Activated T-cell treated with anti-CD3 and anti-CD28 coated beads for 4 hours (primary cell): Measurements from ENCODE around the gene GTF3C5.
"Not testable (repeated sequence)": the region's sequence is repeated elsewhere in the genome, so short reads cannot be mapped to it uniquely, and the experiment has no call there.

ENCODE experiments used
- DNase-seq: peaks from one replicate; pipeline ENCODE4 v3.0.0-alpha.2; 2020

GTF3C5 gene, protein sequence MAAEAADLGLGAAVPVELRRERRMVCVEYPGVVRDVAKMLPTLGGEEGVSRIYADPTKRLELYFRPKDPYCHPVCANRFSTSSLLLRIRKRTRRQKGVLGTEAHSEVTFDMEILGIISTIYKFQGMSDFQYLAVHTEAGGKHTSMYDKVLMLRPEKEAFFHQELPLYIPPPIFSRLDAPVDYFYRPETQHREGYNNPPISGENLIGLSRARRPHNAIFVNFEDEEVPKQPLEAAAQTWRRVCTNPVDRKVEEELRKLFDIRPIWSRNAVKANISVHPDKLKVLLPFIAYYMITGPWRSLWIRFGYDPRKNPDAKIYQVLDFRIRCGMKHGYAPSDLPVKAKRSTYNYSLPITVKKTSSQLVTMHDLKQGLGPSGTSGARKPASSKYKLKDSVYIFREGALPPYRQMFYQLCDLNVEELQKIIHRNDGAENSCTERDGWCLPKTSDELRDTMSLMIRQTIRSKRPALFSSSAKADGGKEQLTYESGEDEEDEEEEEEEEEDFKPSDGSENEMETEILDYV

DNA sequence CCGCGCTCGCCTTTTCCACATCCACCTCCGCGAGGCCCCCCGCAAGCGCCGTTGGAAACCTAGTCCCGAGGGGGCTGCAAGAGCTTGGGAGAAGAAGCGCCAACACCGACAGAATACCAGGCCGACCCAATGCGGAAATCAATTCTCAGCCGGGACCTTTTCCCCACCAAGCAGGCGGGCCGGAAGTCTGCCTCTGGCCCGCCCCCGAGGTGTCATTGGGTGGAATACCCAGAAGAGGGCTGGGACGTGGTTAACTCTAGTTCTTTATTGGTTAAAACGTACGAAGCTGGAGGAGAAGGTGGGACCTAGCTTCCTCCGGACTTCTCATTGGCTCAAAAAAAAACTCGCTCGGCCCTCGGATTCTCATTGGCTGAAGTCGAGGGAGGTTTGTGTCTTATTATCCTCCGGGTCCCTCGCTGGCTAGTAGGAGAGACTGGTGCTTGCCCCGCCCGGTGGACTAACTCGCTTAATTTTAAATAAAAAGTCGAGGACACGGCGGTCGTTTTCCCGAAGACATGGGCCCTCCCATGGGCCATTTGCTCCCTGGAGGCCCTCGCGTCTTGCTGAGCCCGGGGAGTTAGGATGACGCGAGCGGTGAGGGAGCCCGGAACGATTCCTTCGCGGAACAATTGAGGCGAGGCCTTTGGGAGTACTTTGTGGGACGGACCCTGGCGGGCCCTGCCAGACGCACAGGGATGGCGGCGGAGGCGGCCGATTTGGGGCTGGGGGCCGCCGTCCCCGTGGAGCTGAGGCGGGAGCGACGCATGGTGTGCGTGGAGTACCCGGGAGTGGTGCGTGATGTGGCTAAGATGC lies at the start of gene GTF3C5:
GTF3C5 (plus strand) TSS at position 681 of the 813 bp plus-strand sequence; CDS start at position 696, 15 bp downstream.
- peak; percentile 88 for DNase-seq

DNA sequence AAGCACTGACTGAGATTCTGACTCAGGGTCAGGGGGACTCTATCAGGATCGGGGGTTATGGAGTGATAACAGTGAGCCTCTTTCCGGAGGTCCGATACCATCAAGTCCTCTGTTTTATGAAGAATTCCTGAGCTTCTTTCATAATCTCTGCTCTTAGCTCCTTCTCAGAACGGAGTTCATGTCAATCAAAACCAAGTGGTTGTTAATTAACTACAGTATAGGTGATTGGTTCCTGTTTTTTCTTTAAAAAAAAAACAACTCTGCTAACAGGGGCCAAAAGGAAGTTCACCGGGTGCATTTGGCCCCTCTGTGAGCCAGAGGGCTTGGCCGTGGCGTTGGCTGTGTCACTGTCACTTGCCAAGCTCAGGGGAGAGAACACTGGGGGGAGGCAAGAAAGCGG lies 48.3 kb upstream of the GTF3C5 start:
- no peak for DNase-seq

DNA sequence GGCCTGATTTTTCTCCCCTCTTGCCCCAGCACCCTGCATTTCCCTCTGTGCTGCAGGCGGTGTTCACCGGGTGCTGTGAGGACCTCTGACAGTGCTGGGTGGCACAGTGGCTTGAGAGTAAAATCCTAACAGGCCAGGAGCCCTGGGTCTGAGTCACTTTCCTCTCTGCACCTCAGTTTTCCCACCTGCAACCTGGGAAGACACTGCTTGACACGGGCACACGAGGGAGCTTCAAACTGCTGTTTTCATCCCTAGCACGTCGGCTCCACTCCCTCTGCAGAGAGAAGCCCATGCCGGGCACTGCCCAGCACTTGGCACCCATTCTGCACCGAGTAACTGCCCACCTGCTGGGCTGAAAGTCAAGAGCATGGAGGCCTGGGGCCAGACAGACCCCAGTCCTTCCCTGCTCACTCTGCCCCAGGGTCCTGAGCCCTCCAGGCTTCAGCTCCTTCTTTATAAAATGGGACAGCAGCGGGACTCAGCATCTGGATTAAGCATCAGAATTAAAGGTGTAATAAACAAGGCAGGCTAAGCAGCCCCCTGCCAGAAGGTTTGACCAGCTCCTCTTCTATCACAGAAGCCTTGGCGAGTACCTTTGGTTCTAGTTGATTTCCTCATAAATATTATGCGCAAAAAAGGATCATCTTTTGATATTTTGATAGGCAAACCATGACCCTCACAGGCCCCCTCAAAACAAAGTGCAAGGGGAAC lies 47.2 kb upstream of the GTF3C5 start:
- no peak for DNase-seq

DNA sequence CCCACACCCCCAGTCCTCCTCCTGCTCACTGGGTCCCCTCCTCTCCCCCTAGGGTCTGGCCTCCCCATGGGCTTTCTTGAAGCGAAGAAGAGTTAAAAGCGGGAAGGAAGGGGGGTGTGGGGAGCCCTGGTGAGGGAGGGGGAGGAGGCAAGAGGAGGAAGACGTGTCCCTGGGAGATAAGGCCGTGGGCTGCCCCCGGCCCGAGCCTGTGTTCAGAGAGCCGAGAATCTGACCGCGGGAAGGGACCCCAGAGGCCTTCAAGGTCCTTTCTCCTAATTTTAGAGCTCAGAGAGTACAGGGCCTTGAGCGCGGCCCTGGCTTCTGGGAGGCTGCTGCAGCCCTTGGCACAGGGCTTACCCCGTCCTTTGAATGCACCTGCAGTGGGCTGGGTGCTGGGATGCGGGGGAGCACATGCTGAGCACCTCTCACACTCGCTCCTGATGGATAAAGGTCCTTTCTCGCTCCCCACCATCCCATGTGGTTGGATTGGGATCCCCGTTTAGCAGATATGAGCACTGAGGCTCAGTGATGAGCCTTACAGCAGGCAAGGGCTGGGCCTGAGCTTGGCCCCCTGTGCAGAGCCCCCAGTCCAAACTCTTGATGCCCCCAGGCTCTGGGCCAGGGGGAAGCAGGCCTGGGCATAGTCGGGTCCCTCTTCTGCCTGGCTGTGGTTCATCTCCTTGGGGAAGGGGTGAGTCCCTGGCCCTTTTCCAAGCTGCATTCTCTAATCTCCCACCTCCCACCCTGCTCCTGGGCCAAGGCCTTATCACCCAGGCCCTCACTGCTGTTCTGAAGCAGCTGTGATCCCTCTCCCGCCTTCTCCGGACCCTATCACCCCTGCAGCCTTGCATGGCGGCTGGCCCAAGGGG lies 46.4 kb upstream of the GTF3C5 start:
- DNase-seq = no peak

DNA sequence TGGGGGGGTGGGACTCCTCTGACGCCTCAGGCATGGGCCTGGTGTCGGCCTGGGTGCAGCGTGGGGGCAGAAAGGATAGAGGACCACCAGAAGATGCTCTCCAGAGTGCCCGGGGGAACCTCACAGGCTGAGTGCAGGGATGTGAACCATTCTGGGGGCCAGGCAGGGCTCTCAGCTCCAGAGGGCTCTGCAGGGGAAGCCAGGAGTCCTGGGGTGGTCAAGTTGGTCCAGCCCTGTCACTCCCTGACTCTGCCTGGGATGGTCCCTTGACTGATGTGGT lies 45.8 kb upstream of the GTF3C5 start:
- DNase-seq = no peak

DNA sequence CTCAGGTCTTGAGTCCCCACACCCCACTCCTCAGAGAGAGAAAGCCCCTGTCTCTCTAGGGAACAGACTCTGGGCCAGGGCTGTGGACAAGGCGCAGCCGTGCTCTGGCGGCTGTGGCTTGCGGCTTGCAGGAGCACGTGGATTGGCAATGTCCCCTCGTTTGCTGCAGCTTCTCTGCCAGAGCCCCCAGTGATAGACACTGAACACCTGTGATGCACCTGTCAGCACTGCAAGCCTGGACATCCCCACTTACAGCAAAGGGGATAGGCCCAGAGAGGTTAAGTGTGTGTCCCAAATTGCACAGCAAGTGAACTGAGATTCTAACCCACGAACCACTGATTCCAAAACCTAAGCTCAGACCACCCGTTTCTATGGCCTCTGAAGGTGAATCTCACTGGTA lies 45.3 kb upstream of the GTF3C5 start:
- DNase-seq = no peak

DNA sequence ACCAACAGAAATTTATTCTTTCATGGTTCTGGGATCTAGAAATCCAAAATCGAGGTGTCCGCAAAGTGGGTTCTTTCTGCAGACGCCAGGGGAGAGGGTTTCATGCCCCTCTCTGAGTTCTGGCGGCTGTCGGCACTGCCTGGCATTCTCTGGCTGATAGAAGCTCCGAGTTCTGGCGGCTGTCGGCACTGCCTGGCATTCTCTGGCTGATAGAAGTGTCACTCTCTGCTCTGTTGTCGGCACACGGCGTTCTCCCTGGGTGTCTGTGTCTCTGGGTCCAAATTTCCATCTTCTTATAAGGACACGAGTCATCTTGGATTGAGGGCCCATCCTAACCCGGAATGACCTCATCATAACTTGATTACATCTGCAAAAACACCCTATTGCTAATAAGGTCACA lies 44.7 kb upstream of the GTF3C5 start:
- DNase-seq = no peak

DNA sequence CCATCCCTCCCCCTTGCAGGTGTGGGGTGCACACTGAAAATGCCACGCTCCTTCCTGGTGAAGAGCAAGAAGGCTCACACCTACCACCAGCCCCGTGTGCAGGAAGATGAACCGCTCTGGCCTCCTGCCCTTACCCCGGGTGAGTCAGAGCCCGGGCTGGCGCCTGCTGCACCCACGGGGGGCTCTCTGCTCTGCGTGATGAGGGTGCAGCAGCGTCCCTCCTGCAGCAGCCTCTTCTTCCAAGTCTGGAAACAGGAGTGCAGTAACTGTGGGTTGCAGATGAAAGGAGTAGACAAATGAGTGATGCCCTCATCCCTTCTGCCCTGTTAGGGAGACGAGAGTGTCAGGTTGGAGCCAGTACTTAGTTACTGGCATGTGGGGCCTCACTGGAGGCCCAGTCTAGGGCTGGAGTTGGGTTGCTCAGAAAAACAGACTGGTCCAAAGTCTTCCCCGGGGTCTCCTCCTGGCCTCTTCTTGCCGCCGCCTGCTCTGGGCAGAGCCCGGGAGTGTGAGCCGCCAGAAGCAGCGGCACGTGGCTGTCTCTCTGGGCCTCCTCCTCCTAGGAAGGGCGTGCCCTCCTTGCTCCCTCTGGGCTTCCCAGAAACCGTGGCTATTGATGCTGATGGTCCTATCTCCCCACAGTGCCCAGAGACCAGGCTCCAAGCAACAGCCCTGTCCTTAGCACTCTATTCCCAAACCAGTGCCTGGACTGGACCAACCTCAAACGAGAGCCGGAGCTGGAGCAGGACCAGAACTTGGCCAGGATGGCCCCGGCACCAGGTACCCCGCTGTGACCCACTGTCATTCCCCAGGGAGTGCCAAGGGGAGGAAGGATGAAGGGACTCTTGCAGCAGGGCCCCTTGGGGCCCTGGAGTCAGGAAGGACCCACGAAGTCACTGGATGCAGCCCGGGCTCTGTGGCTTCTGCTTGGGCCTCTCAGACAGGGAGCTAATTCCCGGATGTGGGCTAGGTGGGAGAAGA lies 43.9 kb upstream of the GTF3C5 start:
- no peak for DNase-seq

DNA sequence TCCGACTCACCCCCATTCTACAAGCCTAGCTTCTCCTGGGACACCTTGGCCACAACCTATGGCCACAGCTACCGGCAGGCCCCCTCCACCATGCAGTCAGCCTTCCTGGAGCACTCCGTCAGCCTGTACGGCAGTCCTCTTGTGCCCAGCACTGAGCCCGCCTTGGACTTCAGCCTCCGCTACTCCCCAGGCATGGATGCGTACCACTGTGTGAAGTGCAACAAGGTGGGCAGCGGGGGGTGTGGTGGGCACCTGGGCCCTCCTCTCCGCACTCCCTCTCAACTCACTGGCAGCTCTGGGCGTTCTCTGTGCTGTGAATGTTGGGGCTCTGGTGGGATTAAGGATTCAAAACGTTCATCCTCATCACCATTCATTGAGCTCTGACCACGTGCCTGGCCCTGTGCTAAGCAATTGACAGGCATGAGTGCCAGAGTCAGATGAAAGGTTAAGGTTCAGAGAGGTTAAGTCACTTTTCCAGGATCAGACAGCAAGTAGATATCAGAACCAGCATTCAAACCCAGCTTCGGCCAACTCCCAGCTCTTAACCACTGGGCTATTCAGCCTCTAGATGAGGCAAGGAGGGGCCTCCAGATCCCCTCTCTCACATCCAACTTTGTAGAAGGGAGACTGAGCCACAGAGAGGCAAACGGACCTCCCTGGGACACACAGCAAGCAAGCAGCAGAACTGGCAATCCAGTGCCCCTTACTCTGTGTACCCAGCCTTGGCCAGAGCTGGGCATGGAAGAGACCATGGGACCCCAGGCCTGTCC lies 42.4 kb upstream of the GTF3C5 start:
- DNase-seq = no peak

DNA sequence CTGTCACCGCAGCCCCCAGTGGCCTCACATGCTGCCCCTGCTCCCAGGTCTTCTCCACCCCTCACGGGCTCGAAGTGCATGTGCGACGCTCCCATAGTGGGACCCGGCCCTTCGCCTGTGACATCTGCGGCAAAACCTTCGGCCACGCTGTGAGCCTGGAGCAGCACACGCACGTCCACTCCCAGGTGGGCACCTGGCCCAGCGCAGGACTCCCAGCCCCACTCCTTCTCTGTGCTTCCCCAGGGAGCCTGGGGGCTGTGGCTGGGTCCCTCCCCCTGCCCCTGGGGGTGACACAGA lies 41.8 kb upstream of the GTF3C5 start:
- no peak for DNase-seq

DNA sequence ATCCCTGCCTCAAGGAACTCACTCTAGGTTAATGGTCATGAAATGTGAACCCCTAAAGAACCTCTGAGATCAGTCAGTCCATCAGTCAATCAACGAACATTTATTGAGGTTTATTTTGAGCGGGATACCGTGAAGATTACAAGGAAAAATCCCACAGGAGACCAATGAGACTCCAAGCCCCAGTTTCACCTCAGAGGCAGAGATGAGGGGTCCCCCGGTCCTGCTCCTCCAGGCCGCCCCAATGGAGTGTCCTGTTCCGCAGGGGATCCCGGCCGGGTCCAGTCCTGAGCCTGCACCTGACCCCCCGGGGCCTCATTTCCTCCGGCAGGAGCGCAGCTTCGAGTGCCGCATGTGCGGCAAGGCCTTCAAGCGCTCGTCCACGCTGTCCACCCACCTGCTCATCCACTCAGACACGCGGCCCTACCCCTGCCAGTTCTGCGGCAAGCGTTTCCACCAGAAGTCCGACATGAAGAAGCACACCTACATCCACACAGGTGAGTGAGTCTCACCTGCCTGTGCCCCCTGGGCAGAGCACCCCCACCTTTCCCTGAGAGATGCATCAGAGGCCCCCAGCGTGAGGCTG lies 41.3 kb upstream of the GTF3C5 start:
- DNase-seq = no peak

DNA sequence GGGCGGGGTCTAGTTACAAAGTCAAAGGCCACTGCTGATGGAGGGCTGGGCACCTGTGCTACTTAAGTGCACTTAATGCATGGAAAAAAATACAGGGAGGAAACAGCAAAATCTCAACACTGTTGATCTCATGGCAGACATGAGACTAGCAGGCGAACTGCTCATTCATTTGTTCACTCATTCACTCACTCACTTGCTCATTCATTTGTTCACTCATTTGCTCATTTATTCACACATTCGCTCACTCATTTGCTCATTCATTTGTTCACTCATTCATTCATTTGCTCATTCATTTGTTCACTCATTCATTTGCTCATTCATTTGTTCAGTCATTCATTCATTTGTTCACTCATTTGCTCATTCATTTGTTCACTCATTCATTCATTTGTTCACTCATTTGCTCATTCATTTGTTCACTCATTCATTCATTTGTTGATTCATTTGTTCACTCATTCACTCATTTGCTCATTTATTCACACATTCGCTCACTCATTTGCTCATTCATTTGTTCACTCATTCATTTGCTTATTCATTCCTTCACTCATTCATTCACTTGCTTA lies 40.7 kb upstream of the GTF3C5 start:
- not testable (repeated sequence) for DNase-seq

DNA sequence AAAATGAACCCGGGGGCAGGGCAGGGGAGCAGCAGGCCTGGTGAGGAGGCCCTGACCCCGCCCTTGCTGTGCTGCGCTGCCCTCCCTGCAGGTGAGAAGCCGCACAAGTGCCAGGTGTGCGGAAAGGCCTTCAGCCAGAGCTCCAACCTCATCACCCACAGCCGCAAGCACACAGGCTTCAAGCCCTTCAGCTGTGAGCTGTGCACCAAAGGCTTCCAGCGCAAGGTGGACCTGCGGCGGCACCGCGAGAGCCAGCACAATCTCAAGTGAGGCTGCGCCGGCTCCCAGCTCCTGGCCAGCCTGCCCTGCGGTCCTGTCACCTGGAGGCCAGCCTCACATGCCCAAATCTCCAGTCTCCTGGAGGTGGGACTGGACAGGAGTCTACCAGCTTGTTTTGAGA lies 40.0 kb upstream of the GTF3C5 start:
- no peak for DNase-seq

DNA sequence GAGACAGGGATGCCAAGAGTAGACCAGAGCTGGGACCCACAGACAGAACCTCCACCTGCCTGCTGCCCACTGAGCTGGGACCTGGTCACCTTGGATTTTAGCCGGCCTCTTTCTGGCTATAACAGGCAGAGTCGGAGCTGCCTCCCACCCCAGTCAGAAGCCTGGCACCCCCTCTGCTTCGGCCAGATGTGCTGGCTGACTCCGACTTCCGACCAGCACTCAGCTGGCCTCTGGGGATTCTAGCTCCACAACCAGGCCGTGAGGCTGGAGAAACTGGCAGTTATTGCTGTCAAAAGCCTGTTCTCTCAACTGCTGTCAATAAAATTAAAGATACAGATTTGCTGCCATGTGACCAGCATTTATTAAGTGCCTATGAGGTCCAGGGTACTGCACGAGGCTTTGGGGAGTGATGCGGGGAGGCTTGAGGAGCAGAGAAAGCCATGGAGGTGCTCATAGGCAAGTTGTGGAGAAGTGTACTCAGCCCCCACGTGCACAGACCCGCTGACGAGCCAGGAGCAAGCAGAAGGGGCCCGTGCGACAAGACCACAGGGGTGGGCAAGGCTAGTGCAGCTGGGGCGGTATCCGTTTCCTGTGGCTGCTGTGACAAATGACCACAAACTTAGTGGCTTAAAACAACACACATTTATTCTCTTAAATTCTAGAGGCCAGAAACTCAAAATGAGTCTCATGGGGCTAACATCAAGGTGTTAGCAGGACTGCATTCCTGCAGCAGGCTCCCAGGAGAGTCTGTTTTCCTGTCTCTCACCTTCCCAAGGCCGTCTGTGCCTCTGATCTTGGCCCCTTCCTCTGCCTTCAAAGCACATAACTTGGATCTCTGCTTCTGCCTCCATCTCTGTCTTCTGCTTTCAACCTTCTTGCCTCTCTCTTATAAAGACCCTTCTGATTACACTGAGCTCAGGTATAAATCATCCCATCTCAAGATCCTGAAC lies 39.2 kb upstream of the GTF3C5 start:
- DNase-seq = no peak

DNA sequence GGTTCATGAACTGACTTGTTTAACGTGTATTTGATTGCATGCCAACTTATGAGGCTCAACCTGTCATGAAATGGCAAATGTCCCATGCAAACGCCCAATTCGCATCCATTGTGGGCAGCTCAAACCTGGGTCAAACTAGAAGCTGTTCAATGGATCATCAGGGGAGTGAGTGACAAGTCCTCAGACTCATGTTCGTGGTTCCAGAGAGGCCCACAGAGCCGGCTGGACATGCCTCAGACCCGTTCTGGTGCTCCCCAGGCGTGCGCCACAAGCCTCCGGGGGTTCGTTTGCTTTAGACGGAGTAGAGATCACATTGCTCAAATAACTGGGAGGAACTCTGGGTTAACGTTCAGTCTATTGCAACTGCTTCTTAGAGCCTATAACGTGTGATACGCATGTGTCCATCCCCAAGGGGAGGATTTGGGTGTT lies 37.3 kb upstream of the GTF3C5 start:
- DNase-seq = no peak

DNA sequence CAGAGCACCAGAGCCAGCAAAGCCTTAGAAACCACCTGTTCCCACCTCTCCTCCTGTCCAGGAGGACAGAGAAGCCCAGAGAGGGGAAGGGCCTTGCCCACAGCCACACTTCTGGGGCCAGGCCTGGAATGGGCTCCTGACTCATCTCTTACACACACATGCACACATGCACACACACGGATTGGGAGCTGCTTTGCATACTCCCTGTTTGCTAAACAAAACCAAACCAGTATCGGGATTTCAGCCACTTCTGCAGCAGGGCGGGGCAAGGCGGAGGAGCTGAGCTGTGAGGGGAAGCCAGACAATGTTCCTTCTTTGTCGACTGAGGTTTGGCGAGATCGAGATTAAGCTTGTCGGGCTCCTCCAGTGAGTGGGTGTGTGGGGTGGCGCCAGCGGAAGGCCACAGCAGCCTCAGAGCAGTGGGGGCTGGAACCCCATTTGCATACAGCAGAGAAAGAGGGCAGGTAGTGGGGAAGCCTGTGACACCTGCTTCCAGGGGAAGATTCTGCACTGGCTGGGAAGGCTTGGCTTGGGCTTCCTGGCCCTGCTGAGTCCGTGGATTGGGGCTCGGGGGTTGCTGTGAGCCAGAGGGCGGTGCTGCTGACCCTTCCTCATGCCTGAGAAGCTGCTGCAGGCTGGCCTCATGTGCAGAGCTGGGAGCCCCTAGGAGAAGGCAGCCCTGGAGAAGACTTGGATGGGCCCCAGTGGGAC lies 36.2 kb upstream of the GTF3C5 start:
- no peak for DNase-seq

DNA sequence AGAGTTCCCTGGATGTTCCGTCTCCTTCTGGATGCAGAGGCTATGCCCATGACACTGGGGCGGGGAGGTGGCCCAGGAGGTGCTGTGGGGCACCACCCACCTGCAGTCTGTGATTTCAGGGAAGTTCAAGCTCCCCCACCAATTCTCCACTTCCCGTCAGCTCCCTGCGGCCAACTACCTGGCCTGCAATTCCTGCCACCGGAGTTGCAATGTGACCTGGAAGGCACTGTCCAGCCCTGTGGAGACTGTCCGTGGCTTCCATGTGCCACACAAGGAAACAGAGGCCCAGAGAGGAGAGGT lies 35.7 kb upstream of the GTF3C5 start:
- no peak for DNase-seq

DNA sequence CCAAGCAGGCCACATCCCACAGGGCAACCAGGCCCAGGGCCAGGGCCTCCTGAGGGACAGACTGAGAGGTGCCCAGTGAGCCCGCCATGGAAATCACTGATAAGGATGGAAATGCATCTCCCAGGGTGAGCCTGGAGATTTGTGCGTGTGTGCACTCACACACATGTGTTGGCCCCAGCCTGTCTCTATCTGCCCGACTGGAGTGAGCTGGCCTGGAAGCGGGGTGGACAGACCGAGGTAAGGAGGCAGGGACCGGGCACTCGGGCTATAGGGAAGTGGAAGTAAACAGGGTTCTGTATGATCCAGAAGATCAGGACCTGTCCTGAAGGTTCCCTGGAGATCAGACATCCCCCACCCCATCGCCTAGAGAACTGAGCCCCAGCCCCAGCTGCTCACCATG lies 34.9 kb upstream of the GTF3C5 start:
- no peak for DNase-seq
